ENCODE results near the gene CLCF1.

DNA sequence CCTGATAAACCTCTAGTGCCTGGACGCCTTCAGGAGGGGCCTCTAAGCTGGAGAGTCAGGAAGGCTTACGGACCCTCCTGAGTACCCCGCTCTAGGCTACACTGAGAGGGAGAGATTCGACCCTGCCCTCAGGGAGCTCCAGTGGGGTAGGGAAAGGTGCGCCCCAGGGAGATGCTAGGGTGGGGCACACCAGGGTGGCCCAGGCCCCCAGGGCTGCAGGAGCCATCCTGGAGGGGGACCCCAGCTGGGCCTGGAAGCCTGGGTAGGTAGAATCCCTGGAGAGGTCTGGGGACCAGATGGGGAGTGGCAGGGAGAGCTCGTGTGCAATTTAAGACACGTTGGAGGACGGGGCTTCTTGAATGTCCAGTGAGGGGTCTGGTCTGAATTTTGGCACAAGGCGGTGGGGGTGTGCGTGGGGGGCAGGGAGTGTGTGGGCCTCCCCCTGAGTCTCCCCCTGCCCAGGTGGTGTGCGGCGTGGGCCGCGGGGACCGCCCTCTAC, 46.8 kb upstream of the CLCF1 start:
- TF ChIP-seq, protein P1, sequence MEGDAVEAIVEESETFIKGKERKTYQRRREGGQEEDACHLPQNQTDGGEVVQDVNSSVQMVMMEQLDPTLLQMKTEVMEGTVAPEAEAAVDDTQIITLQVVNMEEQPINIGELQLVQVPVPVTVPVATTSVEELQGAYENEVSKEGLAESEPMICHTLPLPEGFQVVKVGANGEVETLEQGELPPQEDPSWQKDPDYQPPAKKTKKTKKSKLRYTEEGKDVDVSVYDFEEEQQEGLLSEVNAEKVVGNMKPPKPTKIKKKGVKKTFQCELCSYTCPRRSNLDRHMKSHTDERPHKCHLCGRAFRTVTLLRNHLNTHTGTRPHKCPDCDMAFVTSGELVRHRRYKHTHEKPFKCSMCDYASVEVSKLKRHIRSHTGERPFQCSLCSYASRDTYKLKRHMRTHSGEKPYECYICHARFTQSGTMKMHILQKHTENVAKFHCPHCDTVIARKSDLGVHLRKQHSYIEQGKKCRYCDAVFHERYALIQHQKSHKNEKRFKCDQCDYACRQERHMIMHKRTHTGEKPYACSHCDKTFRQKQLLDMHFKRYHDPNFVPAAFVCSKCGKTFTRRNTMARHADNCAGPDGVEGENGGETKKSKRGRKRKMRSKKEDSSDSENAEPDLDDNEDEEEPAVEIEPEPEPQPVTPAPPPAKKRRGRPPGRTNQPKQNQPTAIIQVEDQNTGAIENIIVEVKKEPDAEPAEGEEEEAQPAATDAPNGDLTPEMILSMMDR (IDR thresholded peaks at IDR 0.05; ENCODE audit: poor library complexity, severe bottlenecking) = no peak
- no peak for TF ChIP-seq POLR2AphosphoS5 (IDR thresholded peaks at IDR 0.05)
- TF ChIP-seq EP300 (conservative IDR thresholded peaks at IDR 0.05; ENCODE audit: poor library complexity, severe bottlenecking) = no peak
- TF ChIP-seq, protein P2, sequence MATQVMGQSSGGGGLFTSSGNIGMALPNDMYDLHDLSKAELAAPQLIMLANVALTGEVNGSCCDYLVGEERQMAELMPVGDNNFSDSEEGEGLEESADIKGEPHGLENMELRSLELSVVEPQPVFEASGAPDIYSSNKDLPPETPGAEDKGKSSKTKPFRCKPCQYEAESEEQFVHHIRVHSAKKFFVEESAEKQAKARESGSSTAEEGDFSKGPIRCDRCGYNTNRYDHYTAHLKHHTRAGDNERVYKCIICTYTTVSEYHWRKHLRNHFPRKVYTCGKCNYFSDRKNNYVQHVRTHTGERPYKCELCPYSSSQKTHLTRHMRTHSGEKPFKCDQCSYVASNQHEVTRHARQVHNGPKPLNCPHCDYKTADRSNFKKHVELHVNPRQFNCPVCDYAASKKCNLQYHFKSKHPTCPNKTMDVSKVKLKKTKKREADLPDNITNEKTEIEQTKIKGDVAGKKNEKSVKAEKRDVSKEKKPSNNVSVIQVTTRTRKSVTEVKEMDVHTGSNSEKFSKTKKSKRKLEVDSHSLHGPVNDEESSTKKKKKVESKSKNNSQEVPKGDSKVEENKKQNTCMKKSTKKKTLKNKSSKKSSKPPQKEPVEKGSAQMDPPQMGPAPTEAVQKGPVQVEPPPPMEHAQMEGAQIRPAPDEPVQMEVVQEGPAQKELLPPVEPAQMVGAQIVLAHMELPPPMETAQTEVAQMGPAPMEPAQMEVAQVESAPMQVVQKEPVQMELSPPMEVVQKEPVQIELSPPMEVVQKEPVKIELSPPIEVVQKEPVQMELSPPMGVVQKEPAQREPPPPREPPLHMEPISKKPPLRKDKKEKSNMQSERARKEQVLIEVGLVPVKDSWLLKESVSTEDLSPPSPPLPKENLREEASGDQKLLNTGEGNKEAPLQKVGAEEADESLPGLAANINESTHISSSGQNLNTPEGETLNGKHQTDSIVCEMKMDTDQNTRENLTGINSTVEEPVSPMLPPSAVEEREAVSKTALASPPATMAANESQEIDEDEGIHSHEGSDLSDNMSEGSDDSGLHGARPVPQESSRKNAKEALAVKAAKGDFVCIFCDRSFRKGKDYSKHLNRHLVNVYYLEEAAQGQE (IDR thresholded peaks at IDR 0.05; ENCODE audit: borderline replicate concordance) = no peak
- no peak for TF ChIP-seq EZH2 (IDR thresholded peaks at IDR 0.05; ENCODE audit: borderline replicate concordance, insufficient read depth, low read length, poor library complexity, severe bottlenecking)
- TF ChIP-seq RAD21 (conservative IDR thresholded peaks at IDR 0.05) = no peak
- no peak for TF ChIP-seq TAF1 (IDR thresholded peaks at IDR 0.05; ENCODE audit: low read depth)
- TF ChIP-seq SMC3 (conservative IDR thresholded peaks at IDR 0.05; ENCODE audit: poor library complexity) = no peak

Measured in neural cell (in vitro differentiated cells).